HG03565 (cell line): ENCODE measurements around the gene CAMKMT.

Experiments used
- ATAC-seq: cut with Tn5 transposase; IDR thresholded peaks from one replicate; pipeline ENCODE4 v1.9.1; 2021; ENCODE audit warnings: mild to moderate bottlenecking, moderate library complexity; ENCODE audit not compliant: unreplicated experiment

Gene CAMKMT

GRCh38 chr2:44766777-44767176 is 405.0 kb downstream of the CAMKMT start:
- ATAC-seq, result no peak

- ATAC-seq, result no peak
Observed at GRCh38 chr2:44767691-44768090, 405.9 kb downstream of the CAMKMT start.

GRCh38 chr2:44768438-44769236 is 406.9 kb downstream of the CAMKMT start:
- ATAC-seq, result no peak

- no peak for ATAC-seq
Observed at GRCh38 chr2:44769349-44770011, 407.7 kb downstream of the CAMKMT start.

GRCh38 chr2:44770221-44771195 is 408.8 kb downstream of the CAMKMT start:
- no peak for ATAC-seq

- no peak for ATAC-seq
Observed at GRCh38 chr2:44771522-44771921, 409.8 kb downstream of the CAMKMT start.

- ATAC-seq, result no peak
Observed at GRCh38 chr2:44772131-44772530, 410.4 kb downstream of the CAMKMT start.

- no peak for ATAC-seq
Observed at GRCh38 chr2:44772669-44773378, 411.1 kb downstream of the CAMKMT start.

GRCh38 chr2:44774826-44775492 is 413.2 kb downstream of the CAMKMT start:
- no peak for ATAC-seq

GRCh38 chr2:44777036-44777435 is 415.3 kb downstream of the CAMKMT start:
- ATAC-seq, result no peak

GRCh38 chr2:44777537-44777936 is 415.8 kb downstream of the CAMKMT start:
- no peak for ATAC-seq

GRCh38 chr2:44778221-44778654 is 416.5 kb downstream of the CAMKMT start:
- ATAC-seq, result peak; percentile 20

- peak; percentile 90 for ATAC-seq
Observed at GRCh38 chr2:44778671-44779476, 417.1 kb downstream of the CAMKMT start.

GRCh38 chr2:44779793-44780192 is 418.0 kb downstream of the CAMKMT start:
- no peak for ATAC-seq

- no peak for ATAC-seq
Observed at GRCh38 chr2:44780406-44780805, 418.7 kb downstream of the CAMKMT start.

GRCh38 chr2:44785433-44785832 is 423.7 kb downstream of the CAMKMT start:
- no peak for ATAC-seq

GRCh38 chr2:44786045-44786816 is 424.5 kb downstream of the CAMKMT start:
- no peak for ATAC-seq

- ATAC-seq, result no peak
Observed at GRCh38 chr2:44786817-44787214, 425.1 kb downstream of the CAMKMT start.
